ENCODE data around the gene XPO6.

XPO6 gene

GRCh38 chr16:28110074-28110473 lies 101.7 kb downstream of the XPO6 start:
- DNase-seq (ENCODE audit: low read depth), result no peak

DNA sequence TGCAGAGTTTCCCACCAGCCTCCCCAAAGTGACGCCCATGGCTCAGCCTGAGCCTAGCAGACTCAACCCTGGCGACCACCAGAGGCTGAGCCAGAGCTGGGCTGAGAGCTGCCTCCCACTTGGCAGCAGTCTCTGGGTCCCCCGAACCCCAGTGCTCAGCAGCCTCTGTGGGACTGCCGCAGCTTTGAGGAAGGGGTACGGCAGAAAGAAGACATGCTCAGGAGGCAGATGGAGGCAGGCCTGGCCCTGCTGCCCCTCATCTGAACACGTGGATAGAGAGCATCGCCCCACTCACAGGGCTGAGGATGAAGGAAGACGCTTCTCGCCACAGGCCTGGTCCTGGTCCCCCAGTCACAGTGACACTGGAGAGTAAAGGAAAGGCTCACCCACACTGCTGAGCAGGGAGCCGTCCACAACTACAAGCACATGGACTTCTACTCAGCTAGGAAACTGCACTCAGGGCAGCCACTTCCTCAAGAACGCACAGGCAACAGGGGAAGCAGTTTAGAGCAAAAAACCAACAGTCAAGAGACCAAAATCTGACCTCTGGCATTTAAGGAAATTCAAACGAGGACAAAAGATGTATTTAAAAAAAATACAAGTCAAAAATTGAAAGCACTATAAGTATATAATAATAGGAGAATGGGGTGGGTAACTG lies 103.0 kb downstream of the XPO6 start:
- no peak for DNase-seq (ENCODE audit: low read depth)

GRCh38 chr16:28107232-28107631 lies 104.5 kb downstream of the XPO6 start:
- DNase-seq (ENCODE audit: low read depth), result no peak

DNA sequence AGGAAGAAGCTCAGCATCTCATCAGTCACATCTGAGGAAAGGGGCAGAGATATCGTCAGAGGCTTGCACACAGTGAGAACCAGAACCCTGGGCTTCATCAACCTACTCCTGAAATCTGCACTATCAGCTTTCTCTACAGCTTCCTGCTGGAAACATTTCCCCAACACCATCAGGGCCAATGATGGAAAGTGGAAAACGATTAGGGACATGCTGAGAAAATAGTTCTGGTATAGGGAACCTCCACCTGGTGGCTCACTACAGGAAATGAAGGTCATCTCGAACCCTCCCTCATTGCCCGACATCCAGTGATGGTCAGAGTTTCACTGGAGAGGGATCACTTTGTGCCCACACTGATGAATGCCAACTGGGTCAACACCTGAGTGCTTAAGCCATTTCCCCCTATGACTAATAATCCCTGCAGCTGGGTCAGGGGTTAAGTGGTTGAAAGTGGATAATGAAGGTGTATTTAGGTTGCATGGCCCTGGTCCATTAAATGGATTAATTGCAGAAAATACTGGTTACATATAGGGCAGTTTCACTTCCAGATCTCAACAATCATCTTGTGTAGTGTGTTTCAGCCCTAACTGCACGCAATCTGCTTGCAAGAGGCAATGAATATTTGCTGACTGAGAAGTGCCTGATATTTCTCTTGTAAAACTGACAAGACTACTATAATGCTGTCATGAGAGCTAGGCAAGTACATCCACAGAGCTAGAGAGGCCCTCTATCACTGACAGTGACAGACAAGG lies 105.1 kb downstream of the XPO6 start:
- DNase-seq (ENCODE audit: low read depth), result no peak

- DNase-seq (ENCODE audit: low read depth), result no peak
Observed at GRCh38 chr16:28105954-28106353, 105.8 kb downstream of the XPO6 start.

DNA sequence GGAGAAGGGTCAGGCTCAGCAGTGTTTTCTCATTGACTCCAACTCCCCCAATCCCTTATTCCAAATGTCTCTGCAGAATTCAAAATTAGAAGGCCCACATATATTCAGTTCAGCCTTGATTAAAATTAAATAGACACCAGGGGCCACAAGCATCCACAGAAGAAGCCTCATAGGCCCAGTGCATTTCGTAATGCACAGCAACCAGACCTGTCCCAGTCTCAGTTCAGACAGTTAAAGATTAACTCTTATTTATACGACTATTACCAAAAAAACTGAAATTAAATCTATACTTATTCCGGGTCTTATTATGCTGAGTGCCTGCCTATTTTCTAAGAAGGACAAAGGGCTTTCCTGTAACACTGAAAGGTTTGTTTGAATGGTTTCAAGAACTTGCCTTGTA lies 106.5 kb downstream of the XPO6 start:
- no peak for DNase-seq (ENCODE audit: low read depth)

- no peak for DNase-seq (ENCODE audit: low read depth)
Observed at GRCh38 chr16:28104404-28104803, 107.4 kb downstream of the XPO6 start.

DNA sequence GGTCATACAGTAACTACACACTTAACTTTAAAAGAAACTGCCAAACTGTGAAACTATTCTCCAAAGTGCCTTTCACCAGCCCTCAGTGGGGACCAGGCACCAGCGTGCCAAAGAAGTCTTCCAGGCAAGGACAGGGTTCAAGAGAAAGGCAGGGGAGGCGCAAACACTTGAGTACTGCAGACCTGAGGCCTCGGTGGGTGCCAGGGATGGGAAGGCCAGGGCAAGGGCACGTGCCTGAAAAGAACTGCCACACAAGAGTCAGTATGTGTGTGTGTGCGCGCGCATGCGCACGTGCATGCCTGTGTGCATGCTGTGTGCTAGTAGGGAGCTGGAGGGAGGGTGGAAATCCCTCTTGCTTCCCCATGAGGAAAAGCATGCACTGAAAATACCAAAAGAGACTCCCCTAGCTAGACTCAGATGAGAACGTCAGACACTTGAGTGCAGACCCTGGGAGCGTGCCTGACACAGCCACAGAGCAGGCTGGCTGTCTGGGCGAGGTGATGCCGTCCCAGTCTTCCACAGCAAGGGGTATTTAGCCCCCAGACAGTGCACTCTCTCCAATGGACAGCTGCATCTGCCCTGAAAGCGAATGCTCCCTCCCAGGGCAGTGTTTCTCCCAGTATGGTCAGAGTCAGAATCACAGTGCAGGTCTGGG lies 108.1 kb downstream of the XPO6 start:
- no peak for DNase-seq (ENCODE audit: low read depth)

DNA sequence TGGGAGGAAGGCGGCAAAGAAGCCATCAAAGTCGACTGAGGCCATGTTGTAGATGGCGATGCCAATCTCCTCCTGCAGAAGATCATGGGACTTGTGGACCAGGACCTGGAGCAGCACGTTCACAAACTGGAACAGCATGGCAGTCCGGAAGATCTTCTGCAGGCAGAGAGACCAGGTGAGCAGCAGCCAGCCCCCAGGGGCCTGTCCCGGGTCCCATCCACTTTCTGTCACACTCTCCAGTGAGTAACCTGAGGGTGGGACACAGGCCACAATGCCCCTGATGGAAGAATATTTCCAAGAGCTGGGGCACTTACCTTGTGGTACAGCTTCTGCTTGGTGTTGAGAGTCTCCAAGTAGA lies 110.3 kb downstream of the XPO6 start:
- no peak for DNase-seq (ENCODE audit: low read depth)

DNA sequence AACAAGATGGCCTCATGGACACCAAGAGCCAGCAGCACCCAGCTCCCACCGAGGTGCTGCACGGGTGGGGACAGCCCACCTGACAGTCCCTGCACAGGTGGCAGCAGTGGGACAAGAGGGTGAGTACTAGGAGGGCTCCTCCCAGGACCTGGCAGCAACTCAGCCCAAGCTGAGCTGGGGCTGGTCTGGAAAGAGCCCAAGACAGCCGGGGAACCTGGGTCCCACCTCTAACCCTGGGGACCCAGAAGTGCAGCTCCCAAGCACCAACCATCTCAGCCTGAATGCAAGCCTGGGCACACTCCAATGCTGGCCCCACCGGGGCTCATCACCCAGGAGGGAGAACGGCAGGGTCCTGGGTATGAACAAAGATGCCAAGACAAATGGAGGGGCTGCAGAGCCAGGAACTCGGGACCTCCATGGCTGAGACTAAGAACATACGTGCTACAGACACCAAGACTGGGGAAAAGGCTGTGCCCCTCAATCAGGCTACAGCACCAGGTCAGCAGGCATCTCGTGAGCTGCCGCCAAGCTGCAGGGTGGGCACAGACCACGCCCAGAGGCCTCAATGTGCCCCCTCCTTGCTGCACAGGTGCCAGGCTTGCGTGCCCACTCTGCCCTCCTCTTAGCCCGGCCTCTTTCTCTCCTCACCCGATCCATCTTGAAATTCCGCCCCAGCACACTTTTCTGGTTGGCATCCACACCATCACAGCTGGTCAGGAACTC lies 110.8 kb downstream of the XPO6 start:
- no peak for DNase-seq (ENCODE audit: low read depth)

GRCh38 chr16:28098959-28099945 lies 112.5 kb downstream of the XPO6 start:
- no peak for DNase-seq (ENCODE audit: low read depth)

GRCh38 chr16:28098171-28098958 lies 113.4 kb downstream of the XPO6 start:
- no peak for DNase-seq (ENCODE audit: low read depth)

DNA sequence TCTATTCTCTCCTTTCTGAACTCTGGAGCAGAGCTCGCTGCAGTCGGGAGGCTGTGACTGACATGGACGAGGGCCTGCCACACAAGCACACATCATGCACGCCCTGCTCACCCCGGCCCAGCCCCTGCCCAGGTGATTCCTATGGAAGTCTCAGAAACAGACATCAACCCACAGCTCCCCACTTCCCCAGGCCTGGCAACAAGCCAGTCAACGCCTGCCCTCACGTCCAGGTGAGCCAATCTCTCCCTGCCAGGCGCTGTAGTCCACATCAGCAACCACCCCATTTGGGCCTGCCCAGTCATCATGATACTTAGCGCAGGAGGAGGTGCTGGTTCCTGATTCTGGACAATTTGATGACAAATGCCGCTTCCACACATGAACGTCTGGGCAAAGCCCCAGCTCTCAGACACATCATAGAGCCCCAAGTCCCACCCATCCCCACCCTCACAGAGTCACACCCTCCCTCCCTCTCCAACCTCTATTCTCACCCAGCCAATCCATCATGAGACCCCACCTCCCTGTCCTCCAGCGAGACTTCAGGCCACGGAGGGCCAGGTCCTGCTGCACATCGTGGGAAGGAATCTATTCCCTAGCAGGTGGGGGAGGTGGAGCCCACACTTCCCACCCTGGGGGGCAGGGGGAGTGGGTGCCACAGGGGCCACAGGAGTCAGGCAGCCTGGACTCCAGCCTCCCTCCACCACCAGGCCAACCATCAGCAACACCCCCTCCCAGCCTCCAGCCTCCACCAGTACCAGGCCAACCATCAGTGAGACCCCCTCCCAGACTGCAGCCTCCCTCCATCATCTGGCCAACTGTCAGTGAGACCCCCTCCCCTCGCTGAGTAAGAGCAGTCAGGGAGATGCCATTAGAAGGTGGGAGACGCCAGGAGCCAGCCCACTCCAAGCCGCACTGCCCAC lies 114.5 kb downstream of the XPO6 start:
- DNase-seq (ENCODE audit: low read depth), result no peak

- DNase-seq (ENCODE audit: low read depth), result no peak
Observed at GRCh38 chr16:28093385-28093725, 118.4 kb downstream of the XPO6 start.

DNA sequence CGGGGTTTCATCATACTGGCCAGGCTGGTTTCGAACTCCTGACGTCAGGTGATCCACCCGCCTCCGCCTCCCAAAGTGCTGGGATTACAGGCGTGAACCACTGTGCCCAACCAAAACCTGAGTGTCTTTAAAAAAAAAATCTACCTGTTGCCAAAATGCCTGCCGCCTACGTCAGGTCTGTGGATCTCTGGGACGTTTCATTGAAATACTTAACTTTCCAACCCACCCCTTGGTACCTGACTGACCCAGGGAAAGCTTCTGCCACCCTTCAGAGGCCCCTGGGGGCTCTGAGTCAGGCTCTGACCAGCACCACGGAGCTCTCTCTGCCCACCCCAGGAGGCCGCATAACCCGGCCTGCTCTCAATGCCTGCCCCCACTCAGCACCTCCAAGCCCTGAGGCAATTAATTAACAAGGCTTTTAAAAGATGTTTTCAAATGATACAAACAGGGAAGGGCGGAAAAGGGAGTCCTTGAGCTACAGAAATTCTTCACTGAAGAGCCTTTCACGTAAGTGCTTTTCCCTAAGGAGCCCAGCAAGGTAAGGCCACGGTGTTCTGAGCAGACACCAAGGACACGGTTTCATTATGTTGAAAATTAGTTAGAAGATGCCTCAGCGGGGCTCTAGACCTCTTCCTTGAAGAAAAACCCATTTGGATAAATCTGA lies 118.9 kb downstream of the XPO6 start:
- no peak for DNase-seq (ENCODE audit: low read depth)

DNA sequence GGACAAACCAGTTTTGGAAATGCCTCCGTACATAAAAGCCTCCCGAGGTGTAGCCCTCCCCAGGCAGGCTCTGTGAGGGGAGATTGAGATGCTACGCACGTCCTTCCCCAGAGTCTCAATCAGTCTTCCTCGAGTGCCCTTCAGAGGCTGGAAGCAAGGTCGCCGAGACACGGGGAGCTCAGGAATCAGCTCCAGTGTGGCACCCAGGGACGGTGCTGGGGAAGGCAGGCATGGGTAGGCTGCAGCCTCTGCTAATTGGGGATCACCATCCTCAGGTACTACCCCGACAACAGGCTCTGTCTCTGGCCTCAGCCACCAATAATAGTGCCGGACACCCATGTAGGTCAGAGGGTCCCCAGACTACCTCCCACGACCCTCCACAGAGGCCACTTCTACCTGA lies 120.1 kb downstream of the XPO6 start:
- no peak for DNase-seq (ENCODE audit: low read depth)

GRCh38 chr16:28090646-28091377 lies 121.0 kb downstream of the XPO6 start:
- no peak for DNase-seq (ENCODE audit: low read depth)

- no peak for DNase-seq (ENCODE audit: low read depth)
Observed at GRCh38 chr16:28089992-28090365, 121.8 kb downstream of the XPO6 start.
